ENCODE measurements around the gene TNXB. TPM values are rescaled to one million over a fixed set of nuclear protein-coding genes. Genes with fewer than 3 reads are reported as not detected.
"Not testable (repeated sequence)": the region's sequence is repeated elsewhere in the genome, so short reads cannot be mapped to it uniquely, and the experiment has no call there.

TNXB gene
- total RNA-seq, 3 donors from 2014 or later: 20.1 to 87.0 (median 36.9) TPM

- peaks cover 3% of the 10 kb centered on the region for H3K4me1 ChIP-seq (ENCODE audit: low read depth)
- H3K36me3 ChIP-seq (ENCODE audit: low read depth): no peaks in the 10 kb centered on the region
- no peak for TF ChIP-seq CTCF (IDR thresholded peaks at IDR 0.05)
- intact Hi-C loops (cut with DNase I, micrococcal nuclease): no loop called here
- no peak overlapping the region for H3K4me3 ChIP-seq
- DNase-seq (peak in 1 of 3 donors; percentile 58), ATAC-seq (peak; percentile 2)
- H3K9me3 ChIP-seq: no peaks in the 10 kb centered on the region
Observed at GRCh38 chr6:32046450-32047083, 62.6 kb downstream of the TNXB start.

GRCh38 chr6:32045811-32046449 is 63.2 kb downstream of the TNXB start:
- ATAC-seq (no peak), DNase-seq (peak in 1 of 3 donors; percentile 30)

GRCh38 chr6:32044916-32045315 is 64.2 kb downstream of the TNXB start:
- DNase-seq: peak in 1 of 3 donors; percentile 35
- H3K4me3 ChIP-seq; intact Hi-C loops (cut with DNase I, micrococcal nuclease); H3K9me3 ChIP-seq; H3K36me3 ChIP-seq (ENCODE audit: low read depth); ATAC-seq; H3K4me1 ChIP-seq (ENCODE audit: low read depth): not testable (repeated sequence)

More at GRCh38 chr6:32045811-32046449, 63.2 kb downstream of the TNXB start:
- H3K4me3 ChIP-seq: no peak overlapping the region
- no peak for TF ChIP-seq CTCF (IDR thresholded peaks at IDR 0.05)
- intact Hi-C loops (cut with DNase I, micrococcal nuclease): no loop called here
- H3K36me3 ChIP-seq (ENCODE audit: low read depth): no peaks in the 10 kb centered on the region
- no peaks in the 10 kb centered on the region for H3K9me3 ChIP-seq
- H3K4me1 ChIP-seq (ENCODE audit: low read depth): peaks cover 3% of the 10 kb centered on the region

GRCh38 chr6:32043589-32044380 is 65.4 kb downstream of the TNXB start:
- ATAC-seq; H3K9me3 ChIP-seq; intact Hi-C loops (cut with DNase I, micrococcal nuclease); H3K36me3 ChIP-seq (ENCODE audit: low read depth); H3K4me1 ChIP-seq (ENCODE audit: low read depth); H3K4me3 ChIP-seq: not testable (repeated sequence)
- peak in 1 of 3 donors; percentile 31 for DNase-seq

GRCh38 chr6:32042276-32042675 is 66.9 kb downstream of the TNXB start:
- peak in 1 of 3 donors; percentile 17 for DNase-seq
- H3K4me3 ChIP-seq; H3K9me3 ChIP-seq; ATAC-seq; H3K36me3 ChIP-seq (ENCODE audit: low read depth); intact Hi-C loops (cut with DNase I, micrococcal nuclease); H3K4me1 ChIP-seq (ENCODE audit: low read depth): not testable (repeated sequence)

- H3K36me3 ChIP-seq (ENCODE audit: low read depth); ATAC-seq; H3K4me3 ChIP-seq; H3K9me3 ChIP-seq; H3K4me1 ChIP-seq (ENCODE audit: low read depth); intact Hi-C loops (cut with DNase I, micrococcal nuclease): not testable (repeated sequence)
- peak in 1 of 3 donors; percentile 12 for DNase-seq
Observed at GRCh38 chr6:32041385-32041784, 67.8 kb downstream of the TNXB start.

- intact Hi-C loops (cut with DNase I, micrococcal nuclease); H3K36me3 ChIP-seq (ENCODE audit: low read depth); H3K4me3 ChIP-seq; ATAC-seq; H3K4me1 ChIP-seq (ENCODE audit: low read depth); H3K9me3 ChIP-seq: not testable (repeated sequence)
- peak in 1 of 3 donors; percentile 37 for DNase-seq
Observed at GRCh38 chr6:32041050-32041321, 68.2 kb downstream of the TNXB start.

- H3K36me3 ChIP-seq (ENCODE audit: low read depth); H3K4me3 ChIP-seq; ATAC-seq; H3K4me1 ChIP-seq (ENCODE audit: low read depth); intact Hi-C loops (cut with DNase I, micrococcal nuclease); H3K9me3 ChIP-seq: not testable (repeated sequence)
- DNase-seq: peak in 1 of 3 donors; percentile 21
Observed at GRCh38 chr6:32040299-32041049, 68.7 kb downstream of the TNXB start.

GRCh38 chr6:32039321-32040274 is 69.5 kb downstream of the TNXB start:
- H3K9me3 ChIP-seq; intact Hi-C loops (cut with DNase I, micrococcal nuclease); DNase-seq; H3K4me1 ChIP-seq (ENCODE audit: low read depth); ATAC-seq; H3K36me3 ChIP-seq (ENCODE audit: low read depth); H3K4me3 ChIP-seq: not testable (repeated sequence)

- H3K4me3 ChIP-seq; ATAC-seq; H3K36me3 ChIP-seq (ENCODE audit: low read depth); H3K9me3 ChIP-seq; H3K4me1 ChIP-seq (ENCODE audit: low read depth); intact Hi-C loops (cut with DNase I, micrococcal nuclease); DNase-seq: not testable (repeated sequence)
Observed at GRCh38 chr6:32038878-32039277, 70.3 kb downstream of the TNXB start.
